ENCODE results near the gene PPP1R16B.

Gene PPP1R16B

DNA sequence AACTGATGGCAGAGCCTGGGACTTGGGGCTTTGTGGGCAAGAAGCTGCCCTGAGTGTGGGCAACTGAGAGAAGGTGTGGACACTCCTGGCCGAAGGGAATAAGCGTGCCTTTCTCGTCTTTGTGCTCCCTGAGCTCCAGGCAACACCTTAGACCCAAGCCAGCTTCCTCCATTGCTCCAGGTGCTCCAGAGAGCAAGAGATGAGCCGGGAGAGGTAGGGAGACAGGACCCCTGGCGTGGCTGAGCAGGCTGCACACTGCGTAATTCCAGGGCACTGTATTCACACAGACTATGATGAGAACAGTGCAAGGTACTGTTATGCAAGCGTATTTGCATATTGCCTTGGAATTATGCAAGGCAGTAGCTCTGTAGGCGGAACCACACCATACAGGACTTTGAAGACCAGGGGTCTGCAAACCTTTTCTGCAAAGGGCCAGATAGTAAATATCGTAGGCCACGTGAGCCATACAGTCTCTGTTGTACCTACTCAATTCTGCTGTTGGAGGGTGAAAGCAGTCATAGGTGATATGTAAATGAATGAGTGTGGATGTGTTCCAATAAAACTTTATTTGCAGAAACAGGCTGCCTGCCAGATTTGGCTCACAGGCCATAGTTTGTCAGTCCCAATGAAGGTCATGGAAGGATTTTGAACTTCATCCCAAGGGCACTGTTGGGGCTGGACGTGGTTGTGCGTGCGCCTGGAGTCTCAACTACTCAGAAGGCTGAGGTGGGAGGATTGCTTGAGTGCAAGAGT lies 78.7 kb downstream of the PPP1R16B start:
- DNase-seq (ENCODE audit: low read depth, low spot score), result no peak
- H3K4me3 ChIP-seq (ENCODE audit: low read depth, low read length), result no peak overlapping the region
- TF ChIP-seq CTCF (IDR thresholded peaks at IDR 0.05; ENCODE audit: low read depth, low read length), result no peak
- in situ Hi-C loops (cut with HindIII; ENCODE audit: low sequenced_read_pairs), result no loop called here

- H3K4me3 ChIP-seq (ENCODE audit: low read depth, low read length), result no peak overlapping the region
- in situ Hi-C loops (cut with HindIII; ENCODE audit: low sequenced_read_pairs), result no loop called here
- DNase-seq (ENCODE audit: low read depth, low spot score), result no peak
- no peak for TF ChIP-seq CTCF (IDR thresholded peaks at IDR 0.05; ENCODE audit: low read depth, low read length)
Measured at GRCh38 chr20:38885357-38885756, 79.9 kb downstream of the PPP1R16B start.

GRCh38 chr20:38888059-38888831 lies 82.7 kb downstream of the PPP1R16B start:
- H3K4me3 ChIP-seq (ENCODE audit: low read depth, low read length), result no peak overlapping the region
- no peak for TF ChIP-seq CTCF (IDR thresholded peaks at IDR 0.05; ENCODE audit: low read depth, low read length)
- no peak for DNase-seq (ENCODE audit: low read depth, low spot score)
- in situ Hi-C loops (cut with HindIII; ENCODE audit: low sequenced_read_pairs), result no loop called here

DNA sequence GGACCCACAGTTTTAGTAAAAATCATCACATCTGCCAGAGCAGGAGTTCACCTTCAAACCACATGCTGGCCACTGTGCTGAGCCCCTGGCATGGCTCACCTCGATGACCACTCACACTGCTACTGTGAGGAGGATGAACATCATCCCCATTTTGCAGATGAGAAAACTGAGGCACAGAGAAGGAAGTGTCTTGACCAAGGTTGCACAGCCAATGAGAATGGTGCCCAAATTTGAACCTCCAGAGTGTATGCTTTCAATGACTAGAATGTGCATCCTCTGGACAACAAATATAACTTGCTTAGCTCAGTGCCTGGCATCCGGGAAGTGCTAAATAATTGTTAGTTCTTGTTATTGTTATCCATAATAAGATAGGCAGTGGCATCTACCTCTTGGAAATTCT lies 83.6 kb downstream of the PPP1R16B start:
- in situ Hi-C loops (cut with HindIII; ENCODE audit: low sequenced_read_pairs), result no loop called here
- DNase-seq (ENCODE audit: low read depth, low spot score), result no peak
- H3K4me3 ChIP-seq (ENCODE audit: low read depth, low read length), result no peak overlapping the region
- TF ChIP-seq CTCF (IDR thresholded peaks at IDR 0.05; ENCODE audit: low read depth, low read length), result no peak

DNA sequence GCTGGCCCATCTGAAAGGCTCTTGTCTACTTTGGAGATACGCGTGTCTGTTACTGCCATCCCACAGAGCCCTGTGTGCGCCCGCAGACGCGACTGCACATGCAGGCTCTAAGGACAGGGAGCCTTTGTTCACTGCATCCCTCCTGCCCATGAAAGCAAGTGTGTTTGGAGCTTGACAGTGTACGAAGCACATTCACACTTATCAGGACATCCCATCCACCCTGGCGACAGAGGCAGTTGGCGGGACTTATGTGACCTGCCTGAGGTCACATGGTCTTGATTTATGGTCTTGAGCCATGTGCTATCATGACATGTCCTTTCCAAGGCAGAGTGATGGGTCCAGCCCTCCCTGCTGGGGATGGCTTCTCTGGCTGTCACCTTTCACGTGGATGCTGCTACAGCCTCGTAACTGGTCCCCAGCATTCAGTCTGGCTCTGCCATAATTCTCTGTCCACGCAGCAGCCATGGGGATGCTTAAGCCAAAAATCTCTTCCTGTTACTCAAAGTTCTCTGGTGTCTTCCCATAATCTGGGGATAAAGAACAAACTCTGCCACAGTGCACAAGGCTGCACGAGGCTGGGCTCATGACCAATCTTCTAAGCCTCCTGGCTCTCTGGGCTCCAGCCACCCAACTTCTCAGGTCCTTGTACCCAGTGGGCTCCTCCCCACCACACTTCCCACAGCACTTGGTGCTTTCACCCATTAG lies 84.4 kb downstream of the PPP1R16B start:
- no peak for TF ChIP-seq CTCF (IDR thresholded peaks at IDR 0.05; ENCODE audit: low read depth, low read length)
- in situ Hi-C loops (cut with HindIII; ENCODE audit: low sequenced_read_pairs), result no loop called here
- no peak overlapping the region for H3K4me3 ChIP-seq (ENCODE audit: low read depth, low read length)
- DNase-seq (ENCODE audit: low read depth, low spot score), result no peak

GRCh38 chr20:38890497-38890818 lies 85.0 kb downstream of the PPP1R16B start:
- in situ Hi-C loops (cut with HindIII; ENCODE audit: low sequenced_read_pairs), result no loop called here
- no peak for TF ChIP-seq CTCF (IDR thresholded peaks at IDR 0.05; ENCODE audit: low read depth, low read length)
- H3K4me3 ChIP-seq (ENCODE audit: low read depth, low read length), result no peak overlapping the region
- no peak for DNase-seq (ENCODE audit: low read depth, low spot score)
